GM12878 (cell line): Measurements from ENCODE around the gene FLT1. TPM values are rescaled to one million over a fixed set of nuclear protein-coding genes. Genes with fewer than 3 reads are reported as not detected.

Experiments
- ATF2 ChIP-seq: IDR thresholded peaks from 2 replicates; pipeline ENCODE4 v1.6.1; 2012; ENCODE audit warnings: low read length, inconsistent platforms
- CUX1 ChIP-seq: IDR thresholded peaks from 2 replicates; pipeline ENCODE4 v1.6.1; 2012; ENCODE audit warnings: improper control_type of control experiment, low read depth, low read length; ENCODE audit not compliant: insufficient replicate concordance
- NRF1 ChIP-seq: conservative IDR thresholded peaks from 2 replicates; pipeline ENCODE4 v1.6.1; 2011; ENCODE audit warnings: mild to moderate bottlenecking, low read depth, low read length, improper control_type of control experiment
- RFX5 ChIP-seq: IDR thresholded peaks from 2 replicates; pipeline ENCODE4 v1.6.1; 2011; ENCODE audit warnings: low read depth, low read length, improper control_type of control experiment
- TARDBP ChIP-seq: IDR thresholded peaks from 2 replicates; pipeline ENCODE4 v1.6.1; 2016; ENCODE audit warnings: borderline replicate concordance
- ZNF384 ChIP-seq: IDR thresholded peaks from 2 replicates; pipeline ENCODE4 v1.6.1; 2012; ENCODE audit warnings: low read depth, mild to moderate bottlenecking, low read length, improper control_type of control experiment, borderline replicate concordance
- polyA plus RNA-seq, 11 experiments: library from polyadenylated mRNA; depleted of rRNA in 4 of 11; unstranded in 6 of 11; stranded (reverse) in 5 of 11; fragments of >200 nt; fragmentation: Nextera tagmentation in 4 of 11; fragmentation: Illumina TruSeq in 1 of 11; extraction: Ambion mirVana in 4 of 11; extraction: Trizol in 1 of 11; gene quantifications; 1 replicate in 1 of 11; 2 replicates in 10 of 11; pipeline versions ENCODE4 v1.2.1 to v1.2.3, GENCODE V29; 2011 to 2016; ENCODE audit warnings: inconsistent platforms in 2 of 11, missing spikeins in 2 of 11, low read depth in 1 of 11
- total RNA-seq, 4 experiments: library from RNA; depleted of rRNA in 3 of 4; stranded (reverse); fragments of >200 nt in 3 of 4; fragmentation: Illumina TruSeq in 1 of 4; extraction: Trizol in 1 of 4; gene quantifications; 2 replicates each; pipeline versions ENCODE4 v1.2.1 to v1.2.3, GENCODE V29; 2013 to 2021

Gene FLT1
- total and polyA plus RNA-seq, 10 of the 15 experiments (the other 5 are each of a cell fraction or from before 2014, with no cell fraction given) = 0.55 to 5.6 (median 0.84) TPM

GRCh38 chr13:28370448-28370847, 124.5 kb downstream of the FLT1 start (continued):
- no peak for TF ChIP-seq CUX1
- no peak for TF ChIP-seq NRF1
- no peak for TF ChIP-seq RFX5
- no peak for TF ChIP-seq ZNF384
- TF ChIP-seq ATF2 = no peak
- TF ChIP-seq TARDBP = no peak
